ENCODE data around the gene ALKBH7.
A peak's percentile ranks its signal among the peaks of the same experiment; 100 is the strongest.

ALKBH7 gene

GRCh38 chr19:6373813-6374108, 1.2 kb downstream of the ALKBH7 start:
- Histone ChIP-seq H3K4me1 (ENCODE audit: control insufficient read depth in 1 of 2, insufficient read depth in 2 of 2, low read length in 2 of 2) (peaks cover 0 to 19% of the 10 kb centered on the region in 2 donors), H3K4me3 (ENCODE audit: low read depth in 1 of 2, low read length in 2 of 2) (peak overlapping the region; percentile 37 to 87), H3K27ac (ENCODE audit: low read length) (no peak overlapping the region), H3K9me3 (ENCODE audit: control insufficient read depth in 1 of 2, low read length in 2 of 2) (no peaks in the 10 kb centered on the region), H3K27me3 (ENCODE audit: low read depth, low read length) (no peaks in the 10 kb centered on the region), H3K36me3 (ENCODE audit: control insufficient read depth in 1 of 2, insufficient read depth in 2 of 2, low read length in 2 of 2) (peaks cover 0 to 15% of the 10 kb centered on the region in 2 donors)

- no peak overlapping the region for H3K27ac ChIP-seq (ENCODE audit: low read length)
Measured at GRCh38 chr19:6374161-6374709, 1.6 kb downstream of the ALKBH7 start.

GRCh38 chr19:6374711-6375410, 2.3 kb downstream of the ALKBH7 start:
- Histone ChIP-seq H3K4me1 (ENCODE audit: control insufficient read depth in 1 of 2, insufficient read depth in 2 of 2, low read length in 2 of 2) (peaks cover 0 to 19% of the 10 kb centered on the region in 2 donors), H3K9me3 (ENCODE audit: control insufficient read depth in 1 of 2, low read length in 2 of 2) (peaks cover 0 to 3% of the 10 kb centered on the region in 2 donors), H3K27ac (ENCODE audit: low read length) (no peak overlapping the region), H3K36me3 (ENCODE audit: control insufficient read depth in 1 of 2, insufficient read depth in 2 of 2, low read length in 2 of 2) (peaks cover 5 to 19% of the 10 kb centered on the region in 2 donors), H3K27me3 (ENCODE audit: low read depth, low read length) (no peaks in the 10 kb centered on the region), H3K4me3 (ENCODE audit: low read depth in 1 of 2, low read length in 2 of 2) (no peak overlapping the region)

More at GRCh38 chr19:6374161-6374709, 1.6 kb downstream of the ALKBH7 start:
- Histone ChIP-seq H3K27me3 (ENCODE audit: low read depth, low read length) (no peaks in the 10 kb centered on the region), H3K9me3 (ENCODE audit: control insufficient read depth in 1 of 2, low read length in 2 of 2) (no peaks in the 10 kb centered on the region), H3K4me1 (ENCODE audit: control insufficient read depth in 1 of 2, insufficient read depth in 2 of 2, low read length in 2 of 2) (peaks cover 0 to 19% of the 10 kb centered on the region in 2 donors), H3K36me3 (ENCODE audit: control insufficient read depth in 1 of 2, insufficient read depth in 2 of 2, low read length in 2 of 2) (peaks cover 0 to 14% of the 10 kb centered on the region in 2 donors), H3K4me3 (ENCODE audit: low read depth in 1 of 2, low read length in 2 of 2) (peak overlapping the region; percentile 37 to 87)

GRCh38 chr19:6375411-6376010, 2.9 kb downstream of the ALKBH7 start, which contains the start of gene PSPN:
PSPN (minus strand) TSS chr19:6375933; CDS start chr19:6375849, 84 bp downstream.
- Histone ChIP-seq H3K4me1 (ENCODE audit: control insufficient read depth in 1 of 2, insufficient read depth in 2 of 2, low read length in 2 of 2) (peaks cover 0 to 19% of the 10 kb centered on the region in 2 donors), H3K27ac (ENCODE audit: low read length) (no peak within 1 kb of the TSS), H3K4me3 (ENCODE audit: low read depth in 1 of 2, low read length in 2 of 2) (no peak within 1 kb of the TSS), H3K9me3 (ENCODE audit: control insufficient read depth in 1 of 2, low read length in 2 of 2) (peaks cover 0 to 8% of the 10 kb centered on the region in 2 donors), H3K36me3 (ENCODE audit: control insufficient read depth in 1 of 2, insufficient read depth in 2 of 2, low read length in 2 of 2) (peaks cover 11 to 25% of the 10 kb centered on the region in 2 donors), H3K27me3 (ENCODE audit: low read depth, low read length) (no peaks in the 10 kb centered on the region)

- H3K4me3 ChIP-seq (ENCODE audit: low read depth in 1 of 2, low read length in 2 of 2) = no peak overlapping the region
- peaks cover 0 to 19% of the 10 kb centered on the region in 2 donors for H3K4me1 ChIP-seq (ENCODE audit: control insufficient read depth in 1 of 2, insufficient read depth in 2 of 2, low read length in 2 of 2)
- H3K9me3 ChIP-seq (ENCODE audit: control insufficient read depth in 1 of 2, low read length in 2 of 2) = peaks cover 0 to 8% of the 10 kb centered on the region in 2 donors
- H3K27me3 ChIP-seq (ENCODE audit: low read depth, low read length) = no peaks in the 10 kb centered on the region
- peaks cover 14 to 37% of the 10 kb centered on the region in 2 donors for H3K36me3 ChIP-seq (ENCODE audit: control insufficient read depth in 1 of 2, insufficient read depth in 2 of 2, low read length in 2 of 2)
- no peak overlapping the region for H3K27ac ChIP-seq (ENCODE audit: low read length)
Measured at GRCh38 chr19:6376512-6377190, 4.1 kb downstream of the ALKBH7 start.

GRCh38 chr19:6378041-6378440, 5.4 kb downstream of the ALKBH7 start:
- H3K4me1 ChIP-seq (ENCODE audit: control insufficient read depth in 1 of 2, insufficient read depth in 2 of 2, low read length in 2 of 2) = peaks cover 0 to 19% of the 10 kb centered on the region in 2 donors
- no peaks in the 10 kb centered on the region for H3K27me3 ChIP-seq (ENCODE audit: low read depth, low read length)
- peaks cover 20 to 46% of the 10 kb centered on the region in 2 donors for H3K36me3 ChIP-seq (ENCODE audit: control insufficient read depth in 1 of 2, insufficient read depth in 2 of 2, low read length in 2 of 2)
- H3K9me3 ChIP-seq (ENCODE audit: control insufficient read depth in 1 of 2, low read length in 2 of 2) = peaks cover 0 to 8% of the 10 kb centered on the region in 2 donors
- no peak overlapping the region for H3K4me3 ChIP-seq (ENCODE audit: low read depth in 1 of 2, low read length in 2 of 2)
- no peak overlapping the region for H3K27ac ChIP-seq (ENCODE audit: low read length)

- Histone ChIP-seq H3K9me3 (ENCODE audit: control insufficient read depth in 1 of 2, low read length in 2 of 2) (peaks cover 0 to 8% of the 10 kb centered on the region in 2 donors), H3K4me1 (ENCODE audit: control insufficient read depth in 1 of 2, insufficient read depth in 2 of 2, low read length in 2 of 2) (peaks cover 0 to 18% of the 10 kb centered on the region in 2 donors), H3K36me3 (ENCODE audit: control insufficient read depth in 1 of 2, insufficient read depth in 2 of 2, low read length in 2 of 2) (peaks cover 22 to 50% of the 10 kb centered on the region in 2 donors), H3K27ac (ENCODE audit: low read length) (no peak overlapping the region), H3K4me3 (ENCODE audit: low read depth in 1 of 2, low read length in 2 of 2) (no peak overlapping the region), H3K27me3 (ENCODE audit: low read depth, low read length) (no peaks in the 10 kb centered on the region)
Measured at GRCh38 chr19:6378486-6378885, 5.9 kb downstream of the ALKBH7 start.

GRCh38 chr19:6379744-6380143, 7.2 kb downstream of the ALKBH7 start:
- no peak overlapping the region for H3K4me3 ChIP-seq (ENCODE audit: low read depth in 1 of 2, low read length in 2 of 2)
- peaks cover 0 to 8% of the 10 kb centered on the region in 2 donors for H3K9me3 ChIP-seq (ENCODE audit: control insufficient read depth in 1 of 2, low read length in 2 of 2)
- no peaks in the 10 kb centered on the region for H3K27me3 ChIP-seq (ENCODE audit: low read depth, low read length)
- no peak overlapping the region for H3K27ac ChIP-seq (ENCODE audit: low read length)
- H3K4me1 ChIP-seq (ENCODE audit: control insufficient read depth in 1 of 2, insufficient read depth in 2 of 2, low read length in 2 of 2) = peaks cover 0 to 9% of the 10 kb centered on the region in 2 donors
- H3K36me3 ChIP-seq (ENCODE audit: control insufficient read depth in 1 of 2, insufficient read depth in 2 of 2, low read length in 2 of 2) = peaks cover 22 to 53% of the 10 kb centered on the region in 2 donors

GRCh38 chr19:6381030-6381750, 8.6 kb downstream of the ALKBH7 start:
- peaks cover 0 to 8% of the 10 kb centered on the region in 2 donors for H3K9me3 ChIP-seq (ENCODE audit: control insufficient read depth in 1 of 2, low read length in 2 of 2)
- H3K36me3 ChIP-seq (ENCODE audit: control insufficient read depth in 1 of 2, insufficient read depth in 2 of 2, low read length in 2 of 2) = peaks cover 27 to 58% of the 10 kb centered on the region in 2 donors
- H3K27me3 ChIP-seq (ENCODE audit: low read depth, low read length) = no peaks in the 10 kb centered on the region
- peaks cover 0 to 9% of the 10 kb centered on the region in 2 donors for H3K4me1 ChIP-seq (ENCODE audit: control insufficient read depth in 1 of 2, insufficient read depth in 2 of 2, low read length in 2 of 2)
- no peak overlapping the region for H3K27ac ChIP-seq (ENCODE audit: low read length)
- no peak overlapping the region for H3K4me3 ChIP-seq (ENCODE audit: low read depth in 1 of 2, low read length in 2 of 2)

GRCh38 chr19:6383188-6383587, 10.6 kb downstream of the ALKBH7 start:
- Histone ChIP-seq H3K36me3 (ENCODE audit: control insufficient read depth in 1 of 2, insufficient read depth in 2 of 2, low read length in 2 of 2) (peaks cover 38 to 78% of the 10 kb centered on the region in 2 donors), H3K4me3 (ENCODE audit: low read depth in 1 of 2, low read length in 2 of 2) (no peak overlapping the region)

More at GRCh38 chr19:6383188-6383587, 10.6 kb downstream of the ALKBH7 start:
- Histone ChIP-seq H3K27me3 (ENCODE audit: low read depth, low read length) (no peaks in the 10 kb centered on the region), H3K4me1 (ENCODE audit: control insufficient read depth in 1 of 2, insufficient read depth in 2 of 2, low read length in 2 of 2) (peaks cover 0 to 3% of the 10 kb centered on the region in 2 donors), H3K27ac (ENCODE audit: low read length) (no peak overlapping the region), H3K9me3 (ENCODE audit: control insufficient read depth in 1 of 2, low read length in 2 of 2) (peaks cover 0 to 8% of the 10 kb centered on the region in 2 donors)
